GM18517 (cell line): ENCODE measurements around the gene ARAP1.

Experiments
- ATAC-seq: cut with Tn5 transposase; IDR thresholded peaks from one replicate; pipeline ENCODE4 v1.9.1; 2021; ENCODE audit warnings: mild to moderate bottlenecking, moderate library complexity; ENCODE audit not compliant: unreplicated experiment

The ARAP1 gene

DNA sequence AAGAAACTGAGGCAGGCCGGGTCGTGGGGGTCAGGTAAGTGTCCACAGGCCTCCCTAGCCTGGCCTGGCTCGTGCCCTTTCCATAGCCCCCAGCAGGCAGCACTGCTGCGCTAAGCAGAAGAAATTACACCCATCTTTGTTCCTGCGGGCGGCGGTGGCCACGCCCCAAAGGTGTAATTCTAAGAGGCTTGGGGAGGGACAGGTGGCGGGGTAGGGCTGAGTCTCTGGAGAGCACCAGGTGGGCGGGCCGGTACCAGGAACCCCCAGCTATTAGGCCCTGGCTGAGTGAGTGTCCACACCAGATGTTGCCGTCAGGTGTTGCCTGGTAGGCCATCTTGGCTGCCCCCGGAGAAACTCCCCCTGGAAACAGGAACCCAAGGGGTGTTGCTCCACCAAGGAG, 12.3 kb upstream of the ARAP1 start:
- no peak for ATAC-seq

DNA sequence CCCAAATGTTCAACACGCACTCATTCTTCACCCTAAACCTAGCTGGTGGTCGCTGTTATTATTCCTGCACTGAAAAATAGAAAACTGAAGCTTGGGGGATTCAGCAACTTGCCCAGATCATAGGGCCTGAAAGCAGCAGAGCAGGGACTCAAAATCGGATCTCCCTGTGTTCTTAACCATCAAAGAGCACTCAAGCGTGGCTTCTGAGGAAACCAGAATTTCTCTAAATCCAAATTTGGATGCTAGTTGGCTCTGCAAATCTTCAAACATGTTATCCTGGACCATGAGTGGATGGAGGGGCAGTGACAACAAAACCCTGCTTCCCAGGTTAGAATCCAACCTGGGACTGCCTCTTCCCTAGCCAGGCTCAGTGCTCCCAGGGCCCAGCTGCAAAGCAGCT, 11.6 kb upstream of the ARAP1 start:
- ATAC-seq, result no peak

DNA sequence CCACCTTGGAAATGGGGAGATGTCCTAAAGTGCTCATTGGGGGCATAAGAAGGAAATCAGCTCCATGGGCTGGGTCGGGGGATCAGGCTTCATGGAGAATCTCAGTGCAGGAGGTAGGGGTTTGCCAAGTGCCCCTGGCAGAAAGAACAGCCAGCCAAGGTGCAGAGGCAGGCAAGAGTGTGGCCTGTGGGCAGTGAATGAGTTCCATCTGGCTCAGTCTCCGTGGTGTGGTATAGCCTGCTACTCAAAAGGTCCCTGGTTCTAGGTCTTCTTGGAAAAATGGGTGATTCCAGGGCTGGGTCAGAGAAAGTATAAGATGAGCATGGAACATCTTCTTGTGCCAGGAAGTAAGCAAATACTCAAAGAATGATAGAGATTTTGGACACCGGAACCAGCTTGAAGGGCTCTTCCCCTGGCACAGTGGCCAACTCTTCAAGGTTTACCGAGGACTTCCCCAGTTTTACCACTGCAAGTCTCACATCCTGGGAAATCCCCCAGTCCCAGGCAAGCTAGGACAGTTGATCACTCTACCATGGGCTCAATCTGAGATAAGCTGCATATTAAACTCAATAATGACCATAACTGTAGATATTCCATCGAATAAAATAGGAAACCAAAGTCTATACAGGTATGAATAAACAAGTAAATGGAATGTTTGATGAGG, 10.6 kb upstream of the ARAP1 start:
- no peak for ATAC-seq

DNA sequence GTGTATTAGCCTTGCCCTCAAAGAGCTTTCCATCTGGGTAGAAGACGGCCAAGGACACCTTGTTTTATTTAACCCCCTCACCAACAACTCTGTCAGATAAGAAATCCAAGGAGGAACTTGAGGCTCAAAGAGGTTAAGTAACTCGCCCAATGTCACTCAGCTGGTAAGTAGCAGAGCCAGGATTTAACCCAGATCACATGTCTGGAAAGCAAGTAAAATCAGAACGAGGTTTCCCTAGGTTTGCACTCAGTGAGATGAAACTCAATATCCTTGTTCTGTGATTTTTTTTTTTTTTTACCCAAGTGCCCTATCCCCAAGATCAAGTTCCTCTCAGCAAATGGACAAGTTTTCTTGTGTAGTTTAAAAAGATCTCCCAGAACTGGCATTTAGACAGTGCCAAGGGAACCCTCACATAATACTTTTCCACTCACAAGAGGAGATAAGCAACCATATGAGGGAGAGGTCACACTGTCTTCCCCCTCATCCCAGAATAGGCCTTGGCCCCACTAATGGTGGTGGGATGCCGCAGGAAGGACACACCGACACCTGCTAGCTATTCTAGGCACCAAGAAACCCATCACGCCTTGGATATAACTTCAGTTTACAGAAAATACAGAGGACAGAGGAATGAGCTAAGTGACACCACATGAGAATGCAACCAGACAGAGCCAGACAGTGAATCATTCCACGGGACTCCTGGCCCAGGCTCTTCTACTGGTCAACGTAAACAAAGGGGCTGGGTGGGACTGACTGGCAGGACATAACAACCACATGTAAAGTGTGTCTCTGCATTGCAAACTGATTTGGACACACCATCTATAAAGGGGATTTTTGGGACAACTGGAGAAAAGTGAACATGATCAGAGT, 8.6 kb upstream of the ARAP1 start:
- ATAC-seq, result no peak

DNA sequence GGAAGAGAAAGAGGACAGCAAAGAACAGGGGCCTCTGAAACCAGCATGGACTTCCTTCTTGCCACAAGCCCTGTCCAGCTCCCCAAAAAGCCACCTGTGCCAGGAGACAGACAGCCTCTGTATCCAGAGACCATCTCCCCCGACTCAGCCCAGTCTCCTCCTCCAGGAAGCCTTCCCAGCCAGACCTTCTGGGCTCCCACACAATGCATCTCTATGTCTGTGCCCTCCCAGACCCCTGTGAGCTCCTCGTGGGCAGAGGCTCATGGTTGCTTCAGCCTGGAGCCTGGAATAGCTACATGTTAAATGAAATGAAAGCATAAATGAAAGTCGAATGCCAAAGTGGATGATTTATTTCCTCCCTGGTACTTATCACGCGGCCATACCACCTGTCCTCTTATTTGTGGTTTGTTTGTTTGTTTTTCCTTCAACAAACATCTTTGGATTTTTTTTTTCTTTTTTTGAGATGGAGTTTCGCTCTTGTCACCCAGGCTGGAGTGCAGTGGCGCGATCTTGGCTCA, 7.3 kb upstream of the ARAP1 start:
- no peak for ATAC-seq

DNA sequence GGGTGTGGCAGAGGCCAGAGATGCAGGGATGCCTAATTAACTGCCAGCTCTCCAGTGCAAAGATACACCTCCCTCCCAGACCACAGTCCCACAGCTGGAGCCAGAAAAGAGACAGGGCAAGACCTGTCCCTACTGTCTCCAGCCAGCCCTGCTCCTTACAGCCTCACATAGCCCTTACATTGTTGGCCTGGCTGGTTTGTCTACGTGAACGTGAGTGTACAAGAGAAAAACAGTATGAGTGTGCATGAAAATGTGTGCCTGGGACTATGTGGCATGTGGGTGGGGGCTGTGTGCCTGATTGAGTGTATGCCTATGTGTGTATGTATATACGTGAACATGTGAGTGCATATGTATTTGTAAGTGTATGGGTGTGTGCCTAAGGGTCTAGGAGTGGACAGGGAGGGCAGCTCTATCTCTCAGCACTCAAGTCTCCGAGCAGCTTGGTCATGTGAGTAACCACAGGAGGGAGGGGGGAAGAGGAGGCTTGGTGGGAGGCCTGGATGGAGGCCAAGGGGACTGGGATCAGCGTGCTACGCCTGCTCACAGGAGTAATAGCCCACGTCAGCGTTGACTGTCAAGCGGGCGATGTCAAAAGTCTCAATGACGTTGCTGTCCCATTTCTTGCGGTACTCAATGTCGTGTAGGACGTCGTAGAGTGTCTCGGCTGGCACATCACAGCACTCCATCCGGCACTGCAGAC, 6.6 kb upstream of the ARAP1 start:
- no peak for ATAC-seq

DNA sequence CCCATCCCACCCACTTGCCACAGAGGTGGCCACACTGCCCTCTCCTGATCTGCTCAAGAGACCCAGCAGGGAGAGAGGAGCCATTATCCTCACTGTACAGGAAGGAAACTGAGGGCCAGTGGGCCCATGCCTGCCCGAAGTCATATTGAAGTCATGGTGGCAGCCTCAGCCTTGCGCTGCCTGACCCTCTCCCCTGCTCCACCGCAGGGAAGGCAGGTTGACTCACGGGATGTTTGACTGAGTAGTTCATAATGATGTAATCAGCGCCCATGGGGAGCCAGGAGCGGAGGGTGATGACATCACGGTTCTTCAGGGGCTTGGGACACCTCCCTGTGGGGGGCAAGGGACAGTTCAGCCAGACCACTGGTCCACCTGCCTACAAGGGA, 6.1 kb upstream of the ARAP1 start:
- ATAC-seq, result no peak

DNA sequence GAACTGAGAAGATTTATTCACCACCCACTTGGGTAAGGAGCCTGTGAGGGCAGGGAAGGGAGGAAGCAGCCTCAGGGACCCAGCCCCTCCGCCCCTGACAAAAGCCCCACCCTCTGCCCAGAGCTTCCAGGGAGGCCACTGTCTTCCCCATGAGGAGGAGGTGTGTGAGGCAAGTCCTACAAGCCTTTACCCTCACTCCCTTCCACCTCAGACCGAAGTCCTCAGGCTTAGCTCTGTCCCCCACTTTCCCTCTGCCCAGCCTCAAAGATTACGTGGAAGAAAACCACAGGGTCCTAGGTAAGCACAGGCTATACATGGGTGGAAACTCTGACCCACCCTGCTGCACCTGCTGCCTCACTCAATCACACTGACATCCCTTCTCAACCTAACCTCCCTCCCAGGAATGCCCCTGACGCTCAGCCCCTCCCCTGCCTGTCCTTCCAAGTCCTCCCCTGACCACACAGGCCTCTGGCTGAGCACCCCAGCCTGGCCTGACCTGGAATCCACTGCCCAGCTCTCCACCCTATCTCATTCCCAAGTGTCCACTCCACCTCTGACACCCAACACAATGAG, 3.6 kb upstream of the ARAP1 start:
- no peak for ATAC-seq

DNA sequence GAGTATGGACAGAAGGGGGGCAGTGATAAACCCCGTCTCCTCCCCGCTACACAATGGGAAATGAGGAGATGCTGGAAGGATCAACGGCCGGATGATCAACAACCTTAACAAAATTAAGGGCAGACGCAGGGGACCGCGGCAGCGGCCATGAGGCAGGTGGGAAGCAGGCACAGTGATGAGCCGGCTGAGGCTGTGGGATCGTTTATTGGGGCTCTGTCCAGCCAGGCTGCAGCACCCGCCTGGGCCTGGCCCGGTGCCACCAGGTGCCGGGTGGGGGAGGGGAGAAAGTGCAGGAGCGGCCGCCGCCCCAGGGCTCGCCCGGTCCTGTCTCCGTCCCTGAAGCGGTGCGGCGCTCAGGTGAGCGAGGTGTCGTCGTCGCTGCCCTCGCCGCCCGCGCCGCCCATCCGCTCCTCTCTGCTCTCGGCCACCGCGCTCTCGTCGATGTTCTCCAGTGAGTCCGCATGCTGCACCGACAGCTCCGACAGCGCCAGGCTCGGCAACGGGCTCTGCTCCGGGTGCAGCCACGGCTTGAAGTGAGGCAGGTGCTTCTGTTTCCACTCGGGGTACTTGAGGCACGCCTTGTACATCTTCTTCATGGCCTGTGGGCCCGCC, 2.4 kb upstream of the ARAP1 start:
- ATAC-seq, result no peak

DNA sequence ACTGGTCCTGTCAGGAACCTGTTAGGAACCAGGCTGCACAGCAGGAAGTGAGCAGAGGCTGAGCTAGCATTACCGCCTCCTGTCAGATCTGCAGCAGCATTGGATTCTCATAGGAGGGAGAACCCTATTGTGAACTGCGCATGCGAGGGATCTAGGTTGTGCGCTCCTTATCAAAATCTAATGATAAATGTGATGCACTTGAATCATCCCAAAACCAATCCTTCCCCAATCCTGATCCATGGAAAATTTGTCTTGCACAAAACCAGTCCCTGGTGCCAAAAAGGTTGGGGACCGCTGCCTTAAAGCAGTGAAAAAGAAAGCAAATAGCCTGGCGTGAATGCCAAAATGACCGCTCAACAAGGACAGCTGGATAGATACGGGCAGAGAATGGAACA, 1.9 kb upstream of the ARAP1 start:
- ATAC-seq, result no peak

DNA sequence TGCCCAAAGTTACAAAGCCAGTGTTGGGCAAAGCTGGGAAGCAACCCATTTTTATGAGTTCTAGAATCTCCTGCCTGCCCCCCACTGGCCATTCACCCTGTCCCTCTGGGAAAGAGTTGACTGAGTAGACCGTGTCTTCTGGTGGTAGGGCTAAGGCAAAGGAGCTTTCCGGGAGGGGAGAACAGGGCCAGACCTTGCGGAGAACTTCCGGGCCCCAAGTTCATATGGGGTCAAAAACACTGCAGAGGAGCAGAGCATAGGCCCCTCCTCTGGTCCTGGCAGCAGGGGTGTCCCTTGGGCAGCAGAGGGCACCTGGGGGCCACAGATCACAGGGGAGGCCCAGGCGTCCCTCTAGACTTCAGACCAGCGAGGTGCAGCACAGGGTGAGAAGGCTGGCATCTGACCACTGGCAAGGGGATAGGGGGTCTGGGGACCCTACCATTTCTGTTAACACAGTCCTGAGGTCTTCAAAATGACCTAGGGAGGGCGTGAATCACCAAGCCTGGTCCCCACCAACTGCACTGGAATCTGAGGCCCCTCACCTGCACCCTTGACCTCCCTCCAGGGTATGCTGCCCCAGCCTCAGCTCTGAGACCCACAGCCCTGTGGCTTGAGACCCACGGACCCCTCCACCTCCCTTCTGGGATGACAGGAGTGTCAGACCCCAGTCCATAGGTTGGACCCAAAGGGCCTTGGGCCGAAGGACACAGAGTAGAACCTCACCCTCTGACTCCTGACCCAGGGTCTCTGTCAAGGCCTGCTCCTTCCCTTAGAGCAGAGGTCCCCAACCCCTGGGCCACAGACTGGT, 1.3 kb upstream of the ARAP1 start:
- no peak for ATAC-seq

DNA sequence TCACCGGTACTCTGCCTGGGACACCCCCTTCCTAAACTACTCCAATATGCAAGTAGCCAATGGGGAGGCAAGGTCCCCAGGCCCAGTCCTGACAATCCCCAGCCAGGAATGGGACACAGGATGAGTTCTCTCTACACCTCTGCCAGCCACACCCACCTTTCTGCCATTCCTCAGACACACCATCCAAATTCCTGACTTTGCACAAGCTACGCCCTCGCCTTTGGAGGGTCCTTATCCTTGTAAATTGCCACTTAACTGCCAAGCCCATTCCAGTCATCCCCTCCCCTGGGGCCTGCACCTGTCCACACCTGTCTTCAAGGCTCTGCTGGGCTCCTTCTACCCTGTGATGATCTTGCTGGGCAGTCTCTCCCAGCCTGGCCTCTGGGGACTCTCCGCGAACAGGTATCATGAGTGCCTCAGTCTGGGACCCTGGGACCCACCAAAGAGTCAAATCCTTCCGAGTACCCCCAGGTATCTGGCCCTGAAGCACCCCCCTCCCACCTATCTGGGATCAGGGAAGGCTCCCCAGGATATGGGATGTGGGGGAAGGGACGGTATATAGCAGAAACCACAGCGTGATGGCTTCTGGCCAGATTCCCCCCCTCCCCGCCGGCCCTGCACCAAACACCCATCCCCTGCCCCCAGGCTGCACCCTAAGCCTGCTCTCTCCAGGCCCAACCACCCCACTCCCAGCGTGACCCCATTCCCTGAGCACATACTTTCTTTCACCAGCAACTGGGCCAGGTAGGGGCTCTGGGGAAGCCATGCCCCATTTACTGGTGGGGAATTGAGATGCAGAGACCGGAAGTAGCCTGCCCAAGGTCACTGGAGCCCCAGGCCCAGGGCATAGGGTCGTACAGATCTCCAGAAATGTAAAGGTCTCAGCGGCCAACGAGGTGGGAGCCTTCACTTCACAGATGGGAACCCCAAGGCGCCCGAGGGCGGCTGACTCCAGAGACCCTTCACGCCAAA, 806 bp downstream of the ARAP1 start:
- no peak for ATAC-seq

DNA sequence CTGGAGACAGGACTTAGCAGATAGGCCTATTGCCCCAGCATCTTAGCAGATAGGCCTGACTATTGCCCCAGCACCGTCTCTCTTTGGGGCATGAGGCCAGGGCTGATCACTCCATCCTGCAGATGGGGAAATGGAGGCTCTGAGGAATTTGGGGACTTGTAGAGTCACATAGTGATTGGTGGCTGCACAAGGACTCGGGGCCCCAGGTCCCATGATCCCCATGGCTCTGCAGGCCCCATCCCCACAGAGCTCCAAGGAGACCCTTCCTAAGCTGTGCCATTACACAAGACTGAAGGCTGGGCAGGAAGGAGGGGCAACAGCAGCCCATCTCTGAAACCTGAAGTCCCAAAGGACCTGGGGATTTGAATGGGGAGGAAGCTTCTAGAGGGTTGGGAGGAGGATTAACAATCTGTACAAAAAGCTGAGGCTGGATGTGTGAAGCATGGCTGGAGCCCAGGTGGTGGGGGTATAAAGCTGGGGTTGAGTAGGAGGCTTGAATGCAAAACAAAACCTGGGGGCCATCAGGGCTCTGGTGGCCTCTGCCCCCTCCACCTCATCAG, 1.6 kb downstream of the ARAP1 start:
- ATAC-seq, result no peak

DNA sequence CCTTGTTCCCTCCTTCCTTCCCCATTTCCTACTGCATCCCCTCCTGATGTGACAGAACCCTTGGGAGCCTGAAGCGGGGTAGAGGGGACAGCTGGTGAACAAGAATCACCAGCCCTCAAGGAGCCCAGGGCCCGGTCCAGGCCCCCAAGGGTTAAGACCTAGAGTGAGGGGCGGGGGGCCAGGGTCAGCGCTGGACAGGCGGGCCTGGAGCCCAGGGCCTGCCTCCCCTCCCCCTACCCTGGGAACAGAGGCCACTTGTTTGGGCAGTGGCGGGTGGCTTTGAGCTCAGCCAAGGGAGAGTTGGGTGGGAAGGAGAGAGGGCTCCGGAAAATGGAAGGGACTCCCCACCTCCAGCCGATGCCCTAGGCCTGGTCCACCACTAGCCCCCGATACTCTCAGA, 2.1 kb downstream of the ARAP1 start:
- ATAC-seq, result no peak

DNA sequence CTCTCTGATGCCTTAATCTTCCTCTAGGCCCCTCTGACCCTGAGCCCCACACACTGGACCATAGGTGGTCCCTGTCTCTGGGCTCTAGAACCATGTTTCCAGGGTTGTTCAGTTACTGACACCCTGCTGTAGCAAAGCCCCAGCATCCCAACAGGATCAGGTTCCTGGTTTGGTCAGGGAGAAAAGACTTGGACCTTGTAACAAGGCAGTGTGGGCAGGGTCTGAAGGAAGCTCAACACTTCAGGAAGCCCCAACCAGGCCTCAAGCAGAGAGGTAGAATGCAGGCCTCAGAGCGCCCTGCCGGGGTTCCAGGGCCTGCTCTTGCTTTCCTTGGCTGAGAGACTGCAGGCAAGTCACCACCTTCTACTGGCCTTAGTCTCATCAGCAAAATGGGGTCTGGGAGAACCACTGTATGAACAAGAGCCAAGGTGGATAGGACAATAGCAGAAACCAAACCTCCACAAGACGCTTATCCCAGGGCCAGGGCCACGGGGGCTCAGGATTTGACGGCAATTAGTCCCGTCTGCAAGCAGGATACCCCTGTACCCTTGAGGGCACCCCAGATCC, 4.8 kb downstream of the ARAP1 start:
- no peak for ATAC-seq

DNA sequence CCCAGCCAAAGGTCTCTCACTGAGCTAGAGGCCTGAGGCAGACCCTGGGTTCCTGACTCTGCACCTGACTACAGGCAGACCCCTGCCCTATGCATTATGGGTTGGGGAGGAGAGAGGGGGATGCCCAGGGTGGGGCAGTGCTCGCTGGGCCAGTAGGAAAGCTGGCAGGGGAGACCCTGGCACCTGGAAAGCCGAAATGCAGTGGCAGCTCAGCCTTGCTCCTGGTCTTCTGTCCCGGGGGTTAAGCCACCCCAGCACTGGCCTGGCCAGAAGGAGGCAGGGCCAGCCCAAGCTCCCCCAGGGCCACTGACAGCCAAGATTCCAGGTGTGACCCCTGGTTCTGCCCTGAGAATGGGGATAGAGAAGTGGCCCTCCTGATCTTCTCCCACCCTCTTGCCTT, 5.4 kb downstream of the ARAP1 start:
- no peak for ATAC-seq

DNA sequence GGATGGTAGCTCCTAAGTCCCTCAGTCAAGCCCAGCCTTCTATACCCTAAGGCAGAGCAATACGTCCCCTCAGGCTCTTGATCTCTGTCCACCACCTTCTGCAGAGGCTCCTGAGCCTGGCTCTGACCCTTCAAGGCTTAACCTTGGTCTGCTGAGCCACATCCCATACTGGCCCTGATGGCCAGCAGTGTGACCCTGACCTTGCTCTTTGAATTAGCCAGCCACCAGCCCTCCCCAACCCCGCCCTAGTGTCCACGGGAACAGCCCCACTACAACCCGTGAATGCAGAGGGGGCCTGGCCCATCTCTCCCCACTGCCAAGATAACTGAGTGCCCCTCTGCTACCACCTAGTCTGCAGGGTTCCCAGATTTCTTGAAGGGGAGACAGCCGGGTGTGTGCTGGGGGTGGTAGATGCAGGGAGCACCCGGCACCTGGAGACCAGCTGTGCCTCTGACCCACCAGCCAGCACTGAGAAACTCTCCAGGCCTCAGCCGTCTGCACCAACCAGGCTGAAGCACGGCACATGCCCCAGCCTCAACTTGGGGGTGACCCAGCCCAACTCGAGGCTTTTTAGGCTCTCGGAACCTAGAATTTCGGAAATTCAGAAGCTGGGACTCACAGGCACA, 6.2 kb downstream of the ARAP1 start:
- ATAC-seq, result no peak

DNA sequence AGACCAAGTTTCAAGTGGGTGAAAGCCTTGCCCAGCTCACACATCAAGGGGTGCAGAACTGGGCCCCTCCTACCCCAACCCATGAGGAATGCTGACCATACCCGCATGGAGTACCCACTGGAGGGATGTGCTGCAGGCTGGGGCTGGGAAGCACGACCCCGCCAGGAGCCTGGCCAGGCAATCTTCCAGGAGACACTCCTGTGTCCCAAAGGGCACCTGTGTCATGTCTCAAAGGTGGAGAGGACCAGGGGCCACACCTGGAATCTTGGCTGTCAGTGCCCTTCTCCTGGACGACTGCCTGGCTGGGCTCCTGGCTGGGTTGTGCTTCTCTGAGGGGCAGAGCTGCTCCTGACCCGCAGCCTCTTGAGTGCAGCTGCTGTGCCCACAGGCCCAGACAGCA, 6.7 kb downstream of the ARAP1 start:
- no peak for ATAC-seq
